ENCODE data around the gene TNPO3.

The TNPO3 gene

GRCh38 chr7:129083525-129083924, 28.6 kb upstream of the TNPO3 start:
- no peak overlapping the region for H3K4me3 ChIP-seq (replicated peaks; ENCODE audit: low read depth, low read length)
- peak; percentile 7 for DNase-seq (ENCODE audit: low read depth)
- no peak for TF ChIP-seq CTCF (IDR thresholded peaks at IDR 0.05; ENCODE audit: low read length, missing control alignments)

- DNase-seq (ENCODE audit: low read depth), result no peak
- TF ChIP-seq CTCF (IDR thresholded peaks at IDR 0.05; ENCODE audit: low read length, missing control alignments), result no peak
- no peak overlapping the region for H3K4me3 ChIP-seq (replicated peaks; ENCODE audit: low read depth, low read length)
Measured at GRCh38 chr7:129078455-129078854, 23.5 kb upstream of the TNPO3 start.

GRCh38 chr7:129076886-129077285, 22.0 kb upstream of the TNPO3 start:
- H3K4me3 ChIP-seq (replicated peaks; ENCODE audit: low read depth, low read length), result no peak overlapping the region
- no peak for DNase-seq (ENCODE audit: low read depth)
- no peak for TF ChIP-seq CTCF (IDR thresholded peaks at IDR 0.05; ENCODE audit: low read length, missing control alignments)

- no peak for TF ChIP-seq CTCF (IDR thresholded peaks at IDR 0.05; ENCODE audit: low read length, missing control alignments)
- H3K4me3 ChIP-seq (replicated peaks; ENCODE audit: low read depth, low read length), result no peak overlapping the region
- DNase-seq (ENCODE audit: low read depth), result no peak
Measured at GRCh38 chr7:129074994-129075393, 20.1 kb upstream of the TNPO3 start.

- DNase-seq (ENCODE audit: low read depth), result no peak
- H3K4me3 ChIP-seq (replicated peaks; ENCODE audit: low read depth, low read length), result no peak overlapping the region
- no peak for TF ChIP-seq CTCF (IDR thresholded peaks at IDR 0.05; ENCODE audit: low read length, missing control alignments)
Measured at GRCh38 chr7:129074361-129074871, 19.5 kb upstream of the TNPO3 start.

GRCh38 chr7:129073738-129074137, 18.8 kb upstream of the TNPO3 start:
- no peak for TF ChIP-seq CTCF (IDR thresholded peaks at IDR 0.05; ENCODE audit: low read length, missing control alignments)
- no peak for DNase-seq (ENCODE audit: low read depth)
- H3K4me3 ChIP-seq (replicated peaks; ENCODE audit: low read depth, low read length), result no peak overlapping the region

- no peak for DNase-seq (ENCODE audit: low read depth)
- H3K4me3 ChIP-seq (replicated peaks; ENCODE audit: low read depth, low read length), result no peak overlapping the region
- no peak for TF ChIP-seq CTCF (IDR thresholded peaks at IDR 0.05; ENCODE audit: low read length, missing control alignments)
Measured at GRCh38 chr7:129073204-129073603, 18.3 kb upstream of the TNPO3 start.
